GM13977 (cell line): ENCODE measurements around the gene ZNF841.
A peak's percentile ranks its signal among the peaks of the same experiment; 100 is the strongest.
"Not testable (repeated sequence)": the region's sequence is repeated elsewhere in the genome, so short reads cannot be mapped to it uniquely, and the experiment has no call there.

Experiments
- DNase-seq: peaks from one replicate; pipeline ENCODE4 v3.0.0; 2012; ENCODE audit warnings: low spot score
- in situ Hi-C: fragments of 300-500 bp; cut with MboI; formaldehyde crosslinking; loops from one replicate; pipeline ENCODE4 v1.12.0; 2022; ENCODE audit warnings: low sequenced_read_pairs, low pct_unique_long_range_greater_than_20kb, mixed read lengths, inconsistent platforms; ENCODE audit not compliant: unreplicated experiment
- TF ChIP-seq, protein P1 (sequence below): IDR thresholded peaks from 2 replicates; pipeline ENCODE4 v1.5.1; 2012; ENCODE audit warnings: mild to moderate bottlenecking, control low read depth; ENCODE audit not compliant: insufficient read depth; ENCODE audit errors: extremely low read depth, missing control alignments

Gene ZNF841

DNA sequence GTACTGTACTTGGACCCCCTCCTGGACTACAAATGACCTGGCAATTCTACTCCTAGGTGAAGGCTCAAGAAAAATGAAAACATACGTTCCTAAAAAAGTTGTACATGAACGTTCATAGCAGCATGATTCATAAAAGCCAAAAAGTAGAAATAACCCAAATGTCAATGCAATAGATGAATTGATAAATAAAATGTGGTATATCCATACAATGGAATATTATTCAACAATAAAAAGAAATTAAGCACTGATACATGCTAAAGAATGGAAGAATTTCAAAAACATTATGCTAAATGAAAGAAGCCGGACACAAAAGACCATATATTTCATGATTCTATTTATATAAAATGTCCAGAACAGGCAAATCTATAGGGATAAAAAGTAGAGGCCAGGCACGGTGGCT, 56.4 kb downstream of the ZNF841 start:
- no peak for DNase-seq
- in situ Hi-C loops, result no loop called here
- TF ChIP-seq, protein P1, sequence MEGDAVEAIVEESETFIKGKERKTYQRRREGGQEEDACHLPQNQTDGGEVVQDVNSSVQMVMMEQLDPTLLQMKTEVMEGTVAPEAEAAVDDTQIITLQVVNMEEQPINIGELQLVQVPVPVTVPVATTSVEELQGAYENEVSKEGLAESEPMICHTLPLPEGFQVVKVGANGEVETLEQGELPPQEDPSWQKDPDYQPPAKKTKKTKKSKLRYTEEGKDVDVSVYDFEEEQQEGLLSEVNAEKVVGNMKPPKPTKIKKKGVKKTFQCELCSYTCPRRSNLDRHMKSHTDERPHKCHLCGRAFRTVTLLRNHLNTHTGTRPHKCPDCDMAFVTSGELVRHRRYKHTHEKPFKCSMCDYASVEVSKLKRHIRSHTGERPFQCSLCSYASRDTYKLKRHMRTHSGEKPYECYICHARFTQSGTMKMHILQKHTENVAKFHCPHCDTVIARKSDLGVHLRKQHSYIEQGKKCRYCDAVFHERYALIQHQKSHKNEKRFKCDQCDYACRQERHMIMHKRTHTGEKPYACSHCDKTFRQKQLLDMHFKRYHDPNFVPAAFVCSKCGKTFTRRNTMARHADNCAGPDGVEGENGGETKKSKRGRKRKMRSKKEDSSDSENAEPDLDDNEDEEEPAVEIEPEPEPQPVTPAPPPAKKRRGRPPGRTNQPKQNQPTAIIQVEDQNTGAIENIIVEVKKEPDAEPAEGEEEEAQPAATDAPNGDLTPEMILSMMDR, result no peak

DNA sequence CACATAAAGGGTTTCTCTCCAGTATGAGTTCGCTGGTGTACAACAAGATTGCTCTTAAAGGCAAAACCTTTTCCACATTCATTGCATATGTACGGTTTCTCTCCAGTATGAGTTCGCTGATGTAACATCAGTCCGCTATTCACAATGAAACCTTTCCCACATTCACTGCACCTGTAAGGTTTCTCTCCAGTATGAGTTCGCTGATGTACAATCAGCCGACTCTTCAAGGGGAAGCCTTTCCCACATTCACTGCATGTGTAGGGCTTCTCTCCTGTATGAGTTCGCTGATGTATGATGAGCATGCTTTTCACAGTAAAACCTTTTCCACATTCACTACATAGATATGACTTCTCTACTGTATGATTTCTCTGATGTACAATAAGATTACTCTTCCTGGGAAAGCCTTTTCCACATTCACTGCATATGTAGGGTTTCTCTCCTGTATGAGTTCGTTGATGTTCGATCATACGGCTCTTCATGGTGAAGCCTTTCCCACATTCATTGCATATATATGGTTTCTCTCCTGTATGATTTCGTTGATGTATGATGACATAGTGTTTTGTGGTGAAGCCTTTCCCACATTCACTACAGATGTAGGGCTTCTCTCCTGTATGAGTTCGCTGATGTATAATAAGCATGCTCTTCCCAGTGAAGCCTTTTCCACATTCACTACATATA, 61.4 kb downstream of the ZNF841 start:
- in situ Hi-C loops, result no loop called here
- TF ChIP-seq, protein P1, result no peak
- DNase-seq, result no peak

- in situ Hi-C loops, result no loop called here
- peak; percentile 40 for DNase-seq
- TF ChIP-seq, protein P1, result no peak
Observed at GRCh38 chr19:52028780-52029123, 66.8 kb downstream of the ZNF841 start.

DNA sequence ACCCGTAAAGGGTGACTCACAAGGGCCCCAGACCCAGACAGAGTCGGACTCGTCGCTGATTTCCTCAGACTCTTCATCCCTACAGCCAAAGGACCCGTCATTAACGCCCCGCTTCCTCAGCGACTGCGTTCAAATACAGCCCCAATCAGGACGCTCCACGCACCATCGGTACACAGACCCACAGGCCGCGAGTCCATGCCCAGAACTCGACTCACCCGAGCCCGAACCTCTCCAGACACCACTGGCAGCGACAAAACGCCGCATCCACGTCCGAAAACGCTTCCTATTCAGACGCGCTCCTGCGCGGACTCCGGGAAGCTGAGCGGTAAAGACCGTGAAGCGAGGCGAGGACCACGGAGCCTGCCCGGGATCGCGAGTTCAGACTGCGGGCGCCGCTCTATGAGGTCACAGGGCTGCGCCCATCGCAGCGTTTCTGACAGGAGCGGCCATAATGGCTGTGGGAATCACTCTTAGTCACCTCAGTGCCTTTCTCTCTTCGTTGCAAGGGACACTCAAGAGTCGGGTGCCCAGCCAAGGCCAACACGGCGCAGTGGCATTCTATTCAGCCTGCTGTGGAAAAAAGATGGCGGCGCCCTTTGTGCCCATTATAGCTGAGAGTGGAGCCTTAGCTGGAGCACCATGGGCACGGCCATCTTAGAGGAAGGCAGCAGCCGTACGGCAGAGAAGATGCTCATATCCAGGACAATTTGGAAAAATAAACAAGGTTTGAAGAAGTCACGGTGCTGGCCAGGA, 67.4 kb downstream of the ZNF841 start, which contains the start of gene ZNF614:
Gene ZNF614, minus strand, starts transcription at position 353 of the 753 bp plus-strand sequence. CDS start 2,634 bp downstream, outside the sequence.
- peak; percentile 90 for DNase-seq
- in situ Hi-C loops, result no loop called here
- TF ChIP-seq, protein P1, result no peak

GRCh38 chr19:52026255-52026990, 69.1 kb downstream of the ZNF841 start:
- in situ Hi-C loops, DNase-seq: not testable (repeated sequence)

- DNase-seq, in situ Hi-C loops: not testable (repeated sequence)
Observed at GRCh38 chr19:52024478-52024877, 71.1 kb downstream of the ZNF841 start.

- DNase-seq, result no peak
- TF ChIP-seq, protein P1, result no peak
- in situ Hi-C loops, result no loop called here
Observed at GRCh38 chr19:52022193-52022592, 73.4 kb downstream of the ZNF841 start.
